Smooth muscle cell (in vitro differentiated cells): ENCODE results near the gene NPPA. TPM values are rescaled to one million over a fixed set of nuclear protein-coding genes. Genes with fewer than 3 reads are reported as not detected.

Experiments
- DNase-seq: peaks from one replicate; lab custom pipeline; 2025; ENCODE audit not compliant: unreplicated experiment; lab: John Stamatoyannopoulos, UW
- H2AFZ ChIP-seq: fragments of 200-600 bp; sonication (generic); 2 replicates; pipeline ENCODE4 v1.6.0; 2016; ENCODE audit warnings: antibody characterized with exemption, low read depth, mild to moderate bottlenecking
- H3F3A ChIP-seq: fragments of 200-600 bp; sonication (generic); 2 replicates; pipeline ENCODE4 v1.6.0; 2017; ENCODE audit warnings: antibody characterized with exemption, low read depth
- H3K27ac ChIP-seq: fragments of 200-600 bp; sonication (generic); 2 replicates; pipeline ENCODE4 v1.5.1; 2016; ENCODE audit warnings: low read depth, mild to moderate bottlenecking
- H3K27me3 ChIP-seq: fragments of 200-600 bp; sonication (generic); 2 replicates; pipeline ENCODE4 v1.6.1; 2016; ENCODE audit warnings: low read depth, mild to moderate bottlenecking
- H3K36me3 ChIP-seq: fragments of 200-600 bp; sonication (generic); 2 replicates; pipeline ENCODE4 v1.5.1; 2016; ENCODE audit warnings: low read depth
- H3K4me1 ChIP-seq: fragments of 200-600 bp; sonication (generic); 2 replicates; pipeline ENCODE4 v1.5.1; 2016; ENCODE audit warnings: low read depth
- H3K4me2 ChIP-seq: fragments of 200-600 bp; sonication (generic); 2 replicates; pipeline ENCODE4 v1.6.0; 2016; ENCODE audit warnings: mild to moderate bottlenecking
- H3K4me3 ChIP-seq: fragments of 200-600 bp; sonication (generic); 2 replicates; pipeline ENCODE4 v1.5.1; 2016; ENCODE audit warnings: mild to moderate bottlenecking
- H3K79me2 ChIP-seq: fragments of 200-600 bp; sonication (generic); 2 replicates; pipeline ENCODE4 v1.6.0; 2016; ENCODE audit warnings: low read depth, mild to moderate bottlenecking
- H3K9ac ChIP-seq: fragments of 200-600 bp; sonication (generic); 2 replicates; pipeline ENCODE4 v1.6.0; 2016; ENCODE audit warnings: low read depth
- H3K9me3 ChIP-seq: fragments of 200-600 bp; sonication (generic); replicated peaks from 2 replicates; pipeline ENCODE4 v1.5.1; 2016; ENCODE audit warnings: low read depth
- H4K20me1 ChIP-seq: fragments of 200-600 bp; sonication (generic); 2 replicates; pipeline ENCODE4 v1.6.0; 2016; ENCODE audit warnings: low read depth
- WGBS: methylation state at CpG from one replicate; pipeline ENCODE4 v1.1.7; 2016; ENCODE audit warnings: low lambda C conversion rate; 5-methylcytosine and 5-hydroxymethylcytosine counted together
- polyA plus RNA-seq: library from polyadenylated mRNA; unstranded; fragments of >200 nt; fragmentation: Nextera tagmentation; extraction: Ambion mirVana; gene quantifications from 2 replicates; pipeline ENCODE4 v1.2.1, GENCODE V29; 2016
- total RNA-seq: library from RNA; depleted of rRNA; stranded (reverse); fragments of >200 nt; gene quantifications from 2 replicates; pipeline ENCODE4 v1.2.3, GENCODE V29; 2014
- TF ChIP-seq, protein P1 (sequence below): fragments of 200-600 bp; sonication (generic); IDR thresholded peaks from 2 replicates; pipeline ENCODE4 v1.5.1; 2017; ENCODE audit warnings: borderline replicate concordance, mild to moderate bottlenecking, antibody characterized with exemption; ENCODE audit not compliant: insufficient read depth, poor library complexity, severe bottlenecking

Gene NPPA
- total and polyA plus RNA-seq, 2 experiments from 2014 or later, result 0.48 TPM; not detected in 1

DNA sequence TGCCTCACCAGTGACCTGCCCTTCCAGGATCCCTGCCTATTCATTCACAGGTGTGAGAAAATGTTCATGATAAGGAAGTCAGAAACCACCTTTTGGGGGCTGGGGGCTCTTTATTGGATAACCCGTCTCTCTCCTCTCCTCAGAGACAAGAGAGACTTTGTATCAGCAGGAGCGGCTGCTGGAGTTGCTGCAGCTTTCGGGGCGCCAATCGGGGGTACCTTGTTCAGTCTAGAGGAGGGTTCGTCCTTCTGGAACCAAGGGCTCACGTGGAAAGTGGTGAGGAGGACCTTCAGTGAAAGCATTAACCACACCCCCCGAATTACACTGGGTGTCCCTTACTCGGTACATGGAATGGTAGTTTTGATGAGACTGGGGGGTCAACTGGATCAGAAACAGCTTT lies 20.6 kb downstream of the NPPA start:
- 98% methylated on average over 9 of the region's 9 CpGs for WGBS
- Histone ChIP-seq H3K79me2 (no peaks in the 10 kb centered on the region), H3K4me3 (no peak overlapping the region), H3K9me3 (no peaks in the 10 kb centered on the region), H3K36me3 (peaks cover 5% of the 10 kb centered on the region), H3K27ac (no peak overlapping the region), H3F3A (no peaks in the 10 kb centered on the region), H2AFZ (no peak overlapping the region), H3K4me2 (no peak overlapping the region), H3K9ac (no peak overlapping the region), H4K20me1 (no peaks in the 10 kb centered on the region), H3K27me3 (no peaks in the 10 kb centered on the region), H3K4me1 (no peaks in the 10 kb centered on the region)
- DNase-seq, result no peak
- TF ChIP-seq, protein P1, sequence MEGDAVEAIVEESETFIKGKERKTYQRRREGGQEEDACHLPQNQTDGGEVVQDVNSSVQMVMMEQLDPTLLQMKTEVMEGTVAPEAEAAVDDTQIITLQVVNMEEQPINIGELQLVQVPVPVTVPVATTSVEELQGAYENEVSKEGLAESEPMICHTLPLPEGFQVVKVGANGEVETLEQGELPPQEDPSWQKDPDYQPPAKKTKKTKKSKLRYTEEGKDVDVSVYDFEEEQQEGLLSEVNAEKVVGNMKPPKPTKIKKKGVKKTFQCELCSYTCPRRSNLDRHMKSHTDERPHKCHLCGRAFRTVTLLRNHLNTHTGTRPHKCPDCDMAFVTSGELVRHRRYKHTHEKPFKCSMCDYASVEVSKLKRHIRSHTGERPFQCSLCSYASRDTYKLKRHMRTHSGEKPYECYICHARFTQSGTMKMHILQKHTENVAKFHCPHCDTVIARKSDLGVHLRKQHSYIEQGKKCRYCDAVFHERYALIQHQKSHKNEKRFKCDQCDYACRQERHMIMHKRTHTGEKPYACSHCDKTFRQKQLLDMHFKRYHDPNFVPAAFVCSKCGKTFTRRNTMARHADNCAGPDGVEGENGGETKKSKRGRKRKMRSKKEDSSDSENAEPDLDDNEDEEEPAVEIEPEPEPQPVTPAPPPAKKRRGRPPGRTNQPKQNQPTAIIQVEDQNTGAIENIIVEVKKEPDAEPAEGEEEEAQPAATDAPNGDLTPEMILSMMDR, result no peak

DNA sequence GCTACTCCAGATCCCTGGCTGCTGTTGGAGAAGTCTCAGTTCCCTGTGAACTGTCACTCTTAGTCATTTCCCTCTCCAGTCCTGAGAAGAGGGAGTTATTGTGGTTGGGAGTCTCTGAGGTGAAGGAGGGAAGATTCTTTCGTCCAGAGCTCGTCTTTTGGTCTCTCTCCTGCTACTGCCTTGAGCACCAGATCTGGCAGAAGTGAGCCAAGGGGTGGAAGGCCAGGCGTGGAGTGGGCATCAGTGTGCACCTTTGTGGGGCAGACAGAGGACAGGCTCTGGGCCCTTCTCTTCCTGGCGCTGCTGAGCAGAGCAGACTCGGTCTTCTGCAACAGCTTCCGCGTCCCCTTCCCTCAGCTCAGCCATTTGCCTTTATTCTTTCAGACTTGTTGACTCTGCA lies 22.5 kb downstream of the NPPA start:
- H3K4me2 ChIP-seq, result no peak overlapping the region
- WGBS, result 97% methylated on average over 7 of the region's 7 CpGs
- H3K79me2 ChIP-seq, result no peaks in the 10 kb centered on the region
- no peak for DNase-seq
- H3K27ac ChIP-seq, result no peak overlapping the region
- H3K4me1 ChIP-seq, result no peaks in the 10 kb centered on the region
- H3K9me3 ChIP-seq, result no peaks in the 10 kb centered on the region
- H3K4me3 ChIP-seq, result no peak overlapping the region
- H3K27me3 ChIP-seq, result no peaks in the 10 kb centered on the region
- TF ChIP-seq, protein P1, result no peak
- no peak overlapping the region for H2AFZ ChIP-seq
- no peak overlapping the region for H3K9ac ChIP-seq
- H3K36me3 ChIP-seq, result peaks cover 3% of the 10 kb centered on the region
- H3F3A ChIP-seq, result no peaks in the 10 kb centered on the region
- no peaks in the 10 kb centered on the region for H4K20me1 ChIP-seq

DNA sequence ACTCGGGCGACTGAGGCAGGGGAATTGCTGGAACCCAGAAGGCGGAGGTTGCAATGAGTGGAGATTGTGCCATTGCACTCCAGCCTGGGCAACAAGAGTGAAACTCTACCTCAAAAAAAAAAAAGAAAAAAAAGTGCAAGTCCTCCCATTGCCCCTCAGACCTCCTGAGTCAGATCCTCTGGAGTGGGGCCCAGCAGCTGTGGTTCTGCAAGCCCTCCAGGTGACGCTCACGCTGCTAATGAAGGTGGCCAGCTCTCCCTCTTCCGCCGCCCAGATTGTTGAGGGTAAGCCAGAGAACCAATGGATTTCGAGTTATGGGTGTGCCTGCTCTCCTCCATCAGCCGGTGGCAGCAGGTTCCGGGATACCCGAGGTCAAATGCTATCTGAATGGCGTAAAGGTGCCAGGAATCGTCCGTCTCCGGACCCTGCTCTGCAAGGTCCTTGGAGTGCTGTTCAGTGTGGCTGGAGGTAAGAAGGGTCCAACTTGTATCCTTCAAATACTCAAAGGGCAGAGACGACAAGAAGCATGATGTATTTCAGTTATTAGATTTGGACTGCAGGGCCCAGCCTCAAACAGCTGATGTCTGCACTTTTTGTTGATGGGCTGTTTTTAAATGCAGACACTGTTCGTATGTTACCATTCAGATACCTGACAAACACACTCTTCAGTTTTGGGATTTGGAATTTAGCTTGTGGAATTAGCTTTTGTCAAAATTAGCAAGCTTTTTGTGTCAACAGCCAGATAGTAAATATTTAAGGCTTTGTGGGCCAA lies 24.0 kb downstream of the NPPA start:
- DNase-seq, result no peak
- WGBS, result 96% methylated on average over 17 of the region's 17 CpGs
- no peak overlapping the region for H2AFZ ChIP-seq

More for the DNA sequence above, 24.0 kb downstream of the NPPA start:
- H3K79me2 ChIP-seq, result no peaks in the 10 kb centered on the region
- TF ChIP-seq, protein P1, result no peak
- H3K4me1 ChIP-seq, result no peaks in the 10 kb centered on the region
- peaks cover 4% of the 10 kb centered on the region for H3K36me3 ChIP-seq
- H3K27me3 ChIP-seq, result no peaks in the 10 kb centered on the region
- peaks cover under 1% of the 10 kb centered on the region for H4K20me1 ChIP-seq
- no peak overlapping the region for H3K27ac ChIP-seq
- H3K4me3 ChIP-seq, result no peak overlapping the region
- H3K4me2 ChIP-seq, result no peak overlapping the region
- H3F3A ChIP-seq, result no peaks in the 10 kb centered on the region
- no peak overlapping the region for H3K9ac ChIP-seq
- H3K9me3 ChIP-seq, result no peaks in the 10 kb centered on the region
